ENCODE results near the gene RBM39.
A peak's percentile ranks its signal among the peaks of the same experiment; 100 is the strongest.

Gene RBM39

DNA sequence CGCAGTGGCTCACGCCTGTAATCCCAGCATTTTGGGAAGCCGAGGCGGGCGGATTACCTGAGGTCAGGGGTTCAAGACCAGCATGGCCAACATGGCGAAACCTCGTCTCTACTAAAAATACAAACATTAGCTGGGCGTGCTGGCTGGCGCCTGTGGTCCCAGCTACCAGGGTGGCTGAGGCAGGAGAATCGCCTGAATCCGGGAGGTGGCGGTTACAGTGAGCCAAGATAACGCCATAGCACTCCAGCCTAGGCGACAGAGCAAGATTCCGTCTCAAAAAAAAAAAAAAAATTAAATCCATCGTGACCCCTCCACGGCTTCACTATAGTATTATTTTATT lies 76.1 kb downstream of the RBM39 start:
- DNase-seq: no peak

DNA sequence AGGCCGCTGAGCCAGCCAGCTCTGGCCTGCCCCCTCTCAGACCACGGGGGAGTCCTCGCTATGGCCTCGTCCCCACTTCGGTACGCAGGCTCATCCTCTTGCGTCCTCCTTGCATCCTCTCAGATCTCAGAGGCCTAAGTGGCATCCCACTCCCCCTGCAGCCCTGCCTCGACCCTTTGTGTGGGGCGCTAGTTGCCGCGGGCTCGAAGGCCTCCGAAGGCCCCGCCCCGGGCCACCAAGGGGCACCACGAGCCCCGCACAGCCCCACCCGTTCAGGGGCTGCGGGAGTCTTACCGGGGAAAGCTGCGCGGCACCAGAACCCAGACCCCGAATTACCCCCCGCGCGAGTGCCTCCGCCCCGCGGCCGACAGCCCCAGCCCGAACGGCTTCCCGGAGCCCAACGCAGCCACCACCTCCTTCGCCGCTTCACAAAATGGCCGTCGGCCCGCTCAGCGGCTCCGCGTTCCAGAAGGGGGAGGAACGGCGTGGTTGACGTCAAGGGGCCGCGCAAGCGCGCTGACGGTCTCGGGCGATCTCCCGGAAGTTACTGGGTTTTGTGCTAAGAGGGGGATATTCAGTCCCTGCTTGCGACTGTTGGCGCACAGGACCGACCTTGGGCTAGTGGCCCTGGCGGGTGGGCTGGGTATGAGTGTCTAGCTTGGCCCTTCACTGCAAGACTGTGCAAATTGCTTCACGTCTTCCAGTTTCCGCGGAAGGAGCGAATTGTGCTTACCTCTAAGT lies 77.4 kb downstream of the RBM39 start, which contains the start of the genes CPNE1 and RBM12:
Gene CPNE1 (minus strand): TSS at position 435 of the 741 bp plus-strand sequence. CDS start 31,977 bp downstream, outside the sequence.
Gene RBM12 (minus strand): TSS at position 435 of the 741 bp plus-strand sequence. CDS start 9,578 bp downstream, outside the sequence.
- DNase-seq: peak; percentile 97

DNA sequence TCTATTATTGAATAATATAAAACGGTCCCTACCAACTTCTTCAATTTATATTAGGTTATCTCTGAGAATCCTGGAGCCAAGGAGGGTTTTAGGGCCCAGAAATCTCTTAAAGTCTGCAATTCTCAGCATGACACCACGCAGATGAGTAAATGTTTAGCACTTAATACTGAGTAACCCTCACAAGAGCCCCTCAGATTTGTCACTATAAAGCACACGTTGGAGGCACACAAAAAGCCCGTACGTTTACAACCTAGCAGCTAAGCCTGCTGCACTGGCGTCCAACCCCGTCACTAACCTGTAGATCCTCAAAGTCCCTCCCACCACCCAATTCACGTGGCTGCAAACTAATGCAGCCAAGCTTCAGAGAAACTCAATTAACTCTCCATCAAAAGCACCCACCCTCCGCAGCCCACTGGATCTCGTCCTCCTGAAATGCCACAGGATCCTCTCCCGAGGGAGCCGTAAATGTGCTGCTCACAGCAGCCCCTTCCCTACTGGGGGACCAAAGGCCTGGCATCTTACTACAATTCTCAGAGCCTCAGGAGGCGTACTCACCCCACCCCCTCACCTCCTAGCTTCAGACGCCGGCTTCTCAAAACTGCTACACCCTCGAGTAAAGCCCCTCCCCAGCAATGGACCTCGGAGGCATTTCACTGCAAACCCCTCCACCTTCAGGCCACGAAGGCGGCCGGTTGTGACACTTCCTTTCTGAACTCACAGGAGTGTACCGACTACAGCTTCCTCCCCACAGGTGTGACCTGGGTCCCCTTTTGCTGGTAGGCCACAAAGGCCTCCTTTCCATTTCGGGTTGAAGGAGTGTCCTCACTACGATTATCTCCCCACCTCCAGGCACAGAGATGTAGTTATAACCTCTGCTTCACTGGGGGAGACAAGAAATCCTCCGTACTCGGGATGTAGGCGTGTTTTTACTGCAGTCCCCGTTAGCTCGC lies 78.3 kb downstream of the RBM39 start:
- peak; percentile 54 for DNase-seq

DNA sequence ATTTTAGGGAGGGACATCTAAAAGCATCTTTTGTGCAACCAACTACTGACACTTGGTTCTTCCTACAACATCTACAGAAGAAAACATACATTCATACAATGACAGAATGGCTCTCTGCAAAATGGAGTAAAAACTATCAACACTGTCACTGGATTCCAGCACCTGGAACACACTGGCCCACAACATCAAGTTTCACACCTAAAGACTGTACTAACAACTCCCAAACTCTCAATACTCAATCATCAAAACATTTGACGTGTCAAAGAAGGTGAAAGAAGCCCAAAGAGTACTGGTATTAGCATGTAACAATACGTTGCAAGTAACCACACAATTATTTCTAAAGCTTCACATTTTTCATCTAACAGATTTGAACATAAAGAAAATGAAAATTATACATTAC lies 79.5 kb downstream of the RBM39 start:
- DNase-seq: no peak

DNA sequence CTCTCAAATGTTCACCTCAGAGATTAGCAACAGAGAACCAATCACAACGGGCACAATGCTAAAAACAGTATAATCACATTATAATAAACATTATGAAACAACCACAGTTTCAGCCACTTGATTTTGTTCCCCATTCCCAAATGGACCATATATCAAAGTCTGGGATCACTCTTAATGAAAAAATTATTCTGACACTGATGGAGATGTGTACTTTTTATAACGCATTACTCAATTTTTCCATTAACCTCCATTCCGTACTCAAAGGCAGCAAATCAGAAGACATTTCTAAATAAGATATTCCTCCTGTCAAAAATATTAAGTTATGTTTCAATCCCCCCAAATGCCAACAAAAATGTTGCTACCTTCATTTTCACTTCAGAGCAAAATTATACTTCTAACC lies 80.2 kb downstream of the RBM39 start:
- DNase-seq: no peak

DNA sequence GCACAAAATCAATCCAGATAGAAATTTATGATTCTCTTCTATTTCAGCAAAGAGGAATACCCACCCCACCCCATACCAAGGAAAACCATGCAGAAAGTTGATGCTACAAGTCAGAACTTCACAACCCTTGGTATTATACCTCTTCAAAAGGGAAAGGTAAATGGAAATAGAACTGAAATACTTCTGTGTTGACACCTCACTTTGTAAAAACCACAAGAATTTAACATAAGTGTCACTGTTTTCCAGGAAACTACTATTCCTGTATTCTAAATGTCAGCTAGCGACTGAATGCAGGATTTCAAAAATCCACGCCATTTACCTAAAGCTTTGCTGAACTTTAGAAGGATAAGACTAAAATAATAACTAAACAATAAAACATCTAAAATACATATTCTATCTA lies 81.0 kb downstream of the RBM39 start:
- no peak for DNase-seq

DNA sequence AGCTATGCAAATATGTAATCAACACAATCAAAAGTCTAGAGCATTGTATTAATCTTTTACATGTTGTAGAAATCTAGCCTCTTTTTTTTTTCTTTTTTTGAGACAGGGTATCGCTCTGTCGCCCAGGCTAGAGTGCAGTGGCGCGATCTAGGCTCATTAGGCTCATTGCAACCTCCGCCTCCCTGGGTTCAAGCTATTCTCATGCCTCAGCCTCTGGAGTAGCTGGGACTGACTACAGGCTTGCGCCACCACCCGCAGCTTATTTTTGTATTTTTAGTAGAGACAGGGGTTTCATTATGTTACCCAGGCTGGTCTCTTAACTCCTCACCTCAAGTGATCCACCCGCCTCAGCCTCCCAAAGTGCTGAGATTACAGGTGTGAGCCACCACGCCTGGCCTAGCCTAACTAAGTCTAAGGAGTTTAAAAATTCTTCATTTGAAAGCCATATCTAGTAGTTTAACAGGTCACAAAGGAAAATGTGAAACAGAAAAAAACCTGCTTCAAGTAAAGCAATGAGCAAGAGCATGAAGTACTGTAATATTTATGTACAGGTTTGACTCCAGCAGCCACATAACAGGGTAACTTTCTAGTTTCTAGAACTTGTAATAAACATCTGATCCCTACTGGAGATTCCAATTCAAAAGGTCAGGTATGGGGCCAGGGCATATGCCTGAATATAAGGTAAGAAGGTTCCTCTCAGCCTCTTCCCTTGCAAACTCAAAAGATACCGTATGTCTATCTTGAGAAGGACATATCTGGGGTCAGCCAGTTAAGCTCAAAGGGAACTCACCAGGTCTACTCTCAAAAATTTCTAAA lies 81.7 kb downstream of the RBM39 start:
- no peak for DNase-seq

DNA sequence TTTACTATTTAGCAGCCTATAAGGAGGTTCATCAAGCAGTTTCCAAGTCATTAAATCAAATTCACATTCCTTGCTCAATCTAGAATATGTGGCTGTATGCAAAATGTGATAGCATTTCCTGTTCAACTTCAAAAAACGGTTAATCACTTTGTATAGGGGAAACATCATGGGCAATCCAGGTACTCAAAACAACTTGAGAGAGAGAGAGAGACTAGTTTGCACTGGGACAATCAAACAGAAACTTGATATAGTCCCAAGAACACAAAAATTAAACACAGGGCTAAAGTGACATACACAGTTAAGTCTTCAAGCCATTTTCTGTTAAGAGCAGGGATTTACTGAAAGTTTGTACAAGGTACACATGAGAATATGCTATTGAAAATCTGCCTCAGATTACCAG lies 84.8 kb downstream of the RBM39 start:
- DNase-seq: no peak

DNA sequence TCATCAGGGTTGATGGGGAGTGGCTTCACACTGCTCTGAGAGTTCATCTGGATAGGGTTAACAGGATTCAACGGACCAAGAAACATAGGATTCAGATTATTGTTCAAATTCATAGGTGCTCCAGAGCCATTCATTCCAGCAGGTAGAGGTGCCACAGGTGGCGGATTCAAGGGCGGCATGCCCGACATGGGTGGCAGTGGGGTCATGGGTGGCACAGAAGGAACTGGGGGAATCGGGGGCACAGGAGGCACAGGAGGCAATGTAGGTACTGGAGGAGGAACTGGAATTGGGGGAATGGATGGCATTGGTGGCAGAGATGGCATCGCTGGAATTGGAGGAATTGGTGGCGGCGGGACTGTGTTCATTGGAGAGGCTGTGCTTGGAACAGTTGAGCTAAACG lies 87.6 kb downstream of the RBM39 start:
- no peak for DNase-seq

DNA sequence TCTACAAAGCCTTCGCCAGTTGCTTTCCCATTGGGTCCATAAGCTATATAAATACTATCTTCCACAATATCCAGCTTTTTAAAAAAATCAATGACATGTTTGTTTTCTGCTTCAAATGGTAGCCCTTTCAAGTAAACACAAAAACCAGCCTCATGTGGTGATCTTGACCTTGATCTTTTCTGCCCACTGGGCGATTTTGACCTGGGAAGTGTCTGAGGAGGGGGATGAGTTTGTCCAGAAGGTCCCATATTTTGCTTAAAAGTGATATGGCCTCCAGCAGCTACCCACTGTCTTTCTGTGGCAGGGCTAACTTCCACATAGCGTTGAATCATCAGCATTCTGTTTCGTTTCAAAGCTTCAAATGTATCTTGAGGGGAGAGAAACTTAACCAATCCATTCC lies 88.2 kb downstream of the RBM39 start:
- DNase-seq: no peak

All from NCI-H345 (cell line).